ENCODE measurements around the gene LSM10. TPM values are rescaled to one million over a fixed set of nuclear protein-coding genes. Genes with fewer than 3 reads are reported as not detected.

LSM10 gene
- 27.5 and 28.6 TPM in 2 replicates for total RNA-seq (2014; rRNA removed; shearing (Covaris generic))
- 96.2 and 98.9 TPM in 2 replicates for polyA plus RNA-seq (2016; fragmentation: Nextera tagmentation; extraction: Ambion mirVana)
- long read RNA-seq, transcript LSM10-201 (2 exons, 850 nt), result major isoform, 55 of 56 reads
- long read RNA-seq, partial matches to known transcripts, result 0 of 56 reads
- long read RNA-seq, other reads (novel, unspliced or antisense), result 1 of 56 reads

DNA sequence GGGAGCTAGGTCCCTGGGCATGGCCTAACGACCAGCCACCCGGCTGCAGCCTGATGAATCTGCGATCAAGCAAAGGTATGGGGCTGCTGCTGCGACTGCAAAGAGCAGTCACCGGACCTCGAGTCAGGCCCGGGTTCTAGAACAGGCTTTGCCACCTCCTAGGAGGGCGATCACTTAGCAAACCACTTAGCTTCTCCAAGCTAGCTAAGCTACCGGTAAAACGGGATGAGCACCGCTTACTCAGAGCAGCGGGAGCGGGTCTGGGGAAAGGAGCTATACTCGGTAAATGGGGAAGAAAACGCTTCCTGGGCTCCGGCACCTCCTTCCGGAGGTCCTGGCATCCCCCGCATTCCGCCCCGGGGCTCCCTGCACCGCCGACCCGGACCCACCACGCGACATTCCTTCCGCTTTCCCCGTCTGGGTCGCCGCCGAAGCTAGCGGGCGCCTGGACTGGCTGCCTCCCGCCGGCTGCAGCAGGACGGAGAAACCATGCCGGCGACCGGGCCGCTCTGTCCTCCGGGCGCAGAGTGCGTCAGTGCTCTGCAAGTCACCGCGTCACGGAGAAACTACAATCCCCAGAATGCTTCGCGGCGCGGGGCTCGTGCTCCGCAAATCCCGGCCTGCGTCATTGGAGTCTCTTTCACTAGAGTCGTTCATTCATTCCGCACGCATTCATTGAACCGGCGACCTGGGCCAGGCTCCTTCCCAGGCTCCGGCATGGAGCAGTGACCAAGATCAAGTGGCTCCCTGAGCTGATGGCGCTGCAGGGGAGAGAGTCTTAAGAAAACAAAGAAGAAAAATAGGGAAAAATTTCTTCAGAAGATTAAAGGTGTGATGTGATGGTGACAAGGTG is at the start of gene LSM10:
LSM10 (minus strand) TSS at position 531 of the 853 bp plus-strand sequence. CDS start 3,779 bp downstream, outside the sequence.
- Mint-ChIP-seq H3K27ac (peak within 1 kb of the TSS; percentile 98), H3K36me3 (ENCODE audit: low read depth) (peaks cover 16% of the 10 kb centered on the region; the same call in 2 of the 3 replicates), H3K27me3 (ENCODE audit: insufficient read depth, low read depth, poor library complexity) (peaks cover 14% of the 10 kb centered on the region), H3K4me1 (peaks cover 12% of the 10 kb centered on the region), H3K4me3 (peak within 1 kb of the TSS; percentile 93), H3K9me3 (0 out of 3 replicates have a peak, but pooled peaks cover 4% of the 10 kb centered on the region)
- peak within 1 kb of the TSS; percentile 97 for H3K4me2 ChIP-seq
- TF ChIP-seq STAT1 (IDR thresholded peaks at IDR 0.05; ENCODE audit: unreplicated experiment) (no peak), ZNF114 (CRISPR knock-in tag; IDR thresholded peaks at IDR 0.05) (no peak), POLR2AphosphoS5 (IDR thresholded peaks at IDR 0.05; ENCODE audit: low read depth) (peak; percentile 93), CREB1 (CRISPR knock-in tag; IDR thresholded peaks at IDR 0.05; ENCODE audit: low read depth) (peak; percentile 89)
- TF ChIP-seq, protein P1, sequence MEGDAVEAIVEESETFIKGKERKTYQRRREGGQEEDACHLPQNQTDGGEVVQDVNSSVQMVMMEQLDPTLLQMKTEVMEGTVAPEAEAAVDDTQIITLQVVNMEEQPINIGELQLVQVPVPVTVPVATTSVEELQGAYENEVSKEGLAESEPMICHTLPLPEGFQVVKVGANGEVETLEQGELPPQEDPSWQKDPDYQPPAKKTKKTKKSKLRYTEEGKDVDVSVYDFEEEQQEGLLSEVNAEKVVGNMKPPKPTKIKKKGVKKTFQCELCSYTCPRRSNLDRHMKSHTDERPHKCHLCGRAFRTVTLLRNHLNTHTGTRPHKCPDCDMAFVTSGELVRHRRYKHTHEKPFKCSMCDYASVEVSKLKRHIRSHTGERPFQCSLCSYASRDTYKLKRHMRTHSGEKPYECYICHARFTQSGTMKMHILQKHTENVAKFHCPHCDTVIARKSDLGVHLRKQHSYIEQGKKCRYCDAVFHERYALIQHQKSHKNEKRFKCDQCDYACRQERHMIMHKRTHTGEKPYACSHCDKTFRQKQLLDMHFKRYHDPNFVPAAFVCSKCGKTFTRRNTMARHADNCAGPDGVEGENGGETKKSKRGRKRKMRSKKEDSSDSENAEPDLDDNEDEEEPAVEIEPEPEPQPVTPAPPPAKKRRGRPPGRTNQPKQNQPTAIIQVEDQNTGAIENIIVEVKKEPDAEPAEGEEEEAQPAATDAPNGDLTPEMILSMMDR (conservative IDR thresholded peaks at IDR 0.05; ENCODE audit: low read depth in 2 of 2), result 0 out of 4 replicates have a peak, but pooled peaks of 1 of the 2 experiments have one; percentile 0
- TF ChIP-seq, protein P2, sequence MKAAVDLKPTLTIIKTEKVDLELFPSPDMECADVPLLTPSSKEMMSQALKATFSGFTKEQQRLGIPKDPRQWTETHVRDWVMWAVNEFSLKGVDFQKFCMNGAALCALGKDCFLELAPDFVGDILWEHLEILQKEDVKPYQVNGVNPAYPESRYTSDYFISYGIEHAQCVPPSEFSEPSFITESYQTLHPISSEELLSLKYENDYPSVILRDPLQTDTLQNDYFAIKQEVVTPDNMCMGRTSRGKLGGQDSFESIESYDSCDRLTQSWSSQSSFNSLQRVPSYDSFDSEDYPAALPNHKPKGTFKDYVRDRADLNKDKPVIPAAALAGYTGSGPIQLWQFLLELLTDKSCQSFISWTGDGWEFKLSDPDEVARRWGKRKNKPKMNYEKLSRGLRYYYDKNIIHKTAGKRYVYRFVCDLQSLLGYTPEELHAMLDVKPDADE (IDR thresholded peaks at IDR 0.05), result peak; percentile 87
- peaks cover 8% of the 10 kb centered on the region for H3K4me1 ChIP-seq (ENCODE audit: insufficient read depth)
- H3K4me3 ChIP-seq, result peak within 1 kb of the TSS; percentile 95
- H2AFZ ChIP-seq, result peak within 1 kb of the TSS; percentile 93
- H3K79me2 ChIP-seq (replicated peaks; ENCODE audit: insufficient read depth), result peaks cover 15% of the 10 kb centered on the region; the same call in 1 of the 2 replicates
- peak; percentile 99 for DNase-seq (ENCODE audit: low spot score)
- H4K20me1 ChIP-seq (replicated peaks; ENCODE audit: insufficient read depth), result no peaks in the 10 kb centered on the region
- H3K27me3 ChIP-seq (ENCODE audit: insufficient read depth), result no peaks in the 10 kb centered on the region
- H3K27ac ChIP-seq (ENCODE audit: low read depth), result peak within 1 kb of the TSS; percentile 91
- no peaks in the 10 kb centered on the region for H3K9me2 ChIP-seq (ENCODE audit: insufficient read depth)
- H3F3A ChIP-seq (replicated peaks; ENCODE audit: low read depth), result no peaks in the 10 kb centered on the region; the same call in 1 of the 2 replicates
- no peaks in the 10 kb centered on the region; the same call in 1 of the 2 replicates for H3K36me3 ChIP-seq (ENCODE audit: insufficient read depth)
- peak; percentile 80 for ATAC-seq

DNA sequence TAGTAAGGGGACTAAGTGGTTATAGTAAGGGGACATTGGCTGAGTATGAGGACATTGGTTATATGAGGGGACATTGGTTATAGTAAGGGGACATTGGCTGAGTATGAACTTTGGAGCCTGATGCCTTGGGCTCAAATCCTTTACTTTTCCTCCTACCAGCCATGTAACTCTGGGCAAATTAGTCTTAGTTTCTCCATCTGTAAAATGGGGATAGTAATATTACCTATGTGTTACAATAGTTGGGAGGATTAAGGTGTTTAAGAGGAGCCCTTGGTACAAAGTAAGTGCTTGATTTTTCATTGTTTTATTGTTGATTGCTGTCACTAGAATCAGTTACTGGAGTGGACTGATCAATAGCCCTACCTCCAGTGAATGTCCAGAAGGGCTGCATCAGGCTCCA is 49.7 kb upstream of the LSM10 start:
- Mint-ChIP-seq H3K9me3 (no peaks in the 10 kb centered on the region), H3K4me1 (peaks cover 17% of the 10 kb centered on the region), H3K4me3 (no peak overlapping the region), H3K36me3 (ENCODE audit: low read depth) (no peaks in the 10 kb centered on the region; the same call in 2 of the 3 replicates), H3K27me3 (ENCODE audit: insufficient read depth, low read depth, poor library complexity) (peaks cover 11% of the 10 kb centered on the region), H3K27ac (no peak overlapping the region)
- H3F3A ChIP-seq (replicated peaks; ENCODE audit: low read depth), result no peaks in the 10 kb centered on the region
- H3K27me3 ChIP-seq (ENCODE audit: insufficient read depth), result no peaks in the 10 kb centered on the region
- no peak overlapping the region for H2AFZ ChIP-seq
- H3K79me2 ChIP-seq (replicated peaks; ENCODE audit: insufficient read depth), result no peaks in the 10 kb centered on the region
- H3K27ac ChIP-seq (ENCODE audit: low read depth), result no peak overlapping the region
- H3K4me2 ChIP-seq, result no peak overlapping the region
- H3K9me2 ChIP-seq (ENCODE audit: insufficient read depth), result no peaks in the 10 kb centered on the region
- ATAC-seq (no peak), DNase-seq (ENCODE audit: low spot score) (no peak)
- H3K4me3 ChIP-seq, result no peak overlapping the region
- no peaks in the 10 kb centered on the region for H4K20me1 ChIP-seq (replicated peaks; ENCODE audit: insufficient read depth)
- no peaks in the 10 kb centered on the region for H3K36me3 ChIP-seq (ENCODE audit: insufficient read depth)
- no peaks in the 10 kb centered on the region; the same call in 1 of the 2 replicates for H3K4me1 ChIP-seq (ENCODE audit: insufficient read depth)
- TF ChIP-seq, protein P2 (IDR thresholded peaks at IDR 0.05), result no peak
- TF ChIP-seq REST (IDR thresholded peaks at IDR 0.05; ENCODE audit: unreplicated experiment) (no peak), STAT1 (IDR thresholded peaks at IDR 0.05; ENCODE audit: unreplicated experiment) (no peak), JUNB (IDR thresholded peaks at IDR 0.05; ENCODE audit: unreplicated experiment) (no peak), EZH2 (IDR thresholded peaks at IDR 0.05; ENCODE audit: low read depth, unreplicated experiment) (no peak), EZH2phosphoT487 (IDR thresholded peaks at IDR 0.05; ENCODE audit: unreplicated experiment) (no peak), POLR2AphosphoS5 (IDR thresholded peaks at IDR 0.05; ENCODE audit: low read depth) (no peak), CREB1 (CRISPR knock-in tag; IDR thresholded peaks at IDR 0.05; ENCODE audit: low read depth) (no peak), NANOG (IDR thresholded peaks at IDR 0.05; ENCODE audit: borderline replicate concordance) (no peak)
- TF ChIP-seq, protein P1 (conservative IDR thresholded peaks at IDR 0.05; ENCODE audit: low read depth in 2 of 2), result no peak

Data from GM23338 (cell line).